Measurements from ENCODE around the gene MAK. TPM values are rescaled to one million over a fixed set of nuclear protein-coding genes. Genes with fewer than 3 reads are reported as not detected.
A peak's percentile ranks its signal among the peaks of the same experiment; 100 is the strongest.
"Not testable (repeated sequence)": the region's sequence is repeated elsewhere in the genome, so short reads cannot be mapped to it uniquely, and the experiment has no call there.

MAK gene
- polyA plus RNA-seq, 4 donors: 0.03 to 0.34 TPM; not detected in 2

DNA sequence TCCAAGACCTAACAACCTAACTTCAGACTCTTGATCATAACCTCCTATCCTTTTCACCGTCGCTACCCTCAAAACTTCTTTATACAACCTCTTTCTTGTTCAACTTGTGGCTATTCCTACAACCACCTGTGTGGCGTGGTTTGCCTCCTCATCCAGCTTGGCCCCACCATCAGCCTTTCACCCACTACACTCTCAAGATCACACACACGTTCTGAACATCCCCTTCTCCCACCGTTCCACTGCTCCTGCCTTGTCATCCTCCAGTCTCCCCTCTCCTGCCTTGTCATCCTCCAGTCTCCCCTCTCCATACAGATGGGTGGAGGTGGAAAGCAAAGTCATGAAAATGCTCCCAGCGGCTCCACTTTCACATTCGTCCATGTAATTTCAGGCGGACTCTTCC is 14.0 kb downstream of the MAK start:
- H3K27me3 ChIP-seq (ENCODE audit: control insufficient read depth in 3 of 3, insufficient read depth in 3 of 3, low read length in 3 of 3): no peaks in the 10 kb centered on the region
- H3K9me3 ChIP-seq (ENCODE audit: control insufficient read depth in 2 of 2, insufficient read depth in 1 of 2, low read depth in 1 of 2, low read length in 1 of 2): no peaks in the 10 kb centered on the region
- DNase-seq (no peak), FAIRE-seq (no peak)
- H3K36me3 ChIP-seq (ENCODE audit: control insufficient read depth in 3 of 3, insufficient read depth in 2 of 3, low read depth in 1 of 3, low read length in 3 of 3): peaks cover 0 to 2% (median 0%) of the 10 kb centered on the region in 3 donors
- H3K4me3 ChIP-seq (ENCODE audit: low read depth in 1 of 3, low read length in 3 of 3): no peak overlapping the region
- H3K27ac ChIP-seq (ENCODE audit: low read depth in 1 of 3, low read length in 2 of 3): no peak overlapping the region
- H3K4me1 ChIP-seq (ENCODE audit: control insufficient read depth in 3 of 3, insufficient read depth in 2 of 3, low read depth in 1 of 3, low read length in 2 of 3): no peaks in the 10 kb centered on the region
- WGBS, 3 donors: 86 to 90% (median 89%) methylated on average over 8 of the region's 8 CpGs

DNA sequence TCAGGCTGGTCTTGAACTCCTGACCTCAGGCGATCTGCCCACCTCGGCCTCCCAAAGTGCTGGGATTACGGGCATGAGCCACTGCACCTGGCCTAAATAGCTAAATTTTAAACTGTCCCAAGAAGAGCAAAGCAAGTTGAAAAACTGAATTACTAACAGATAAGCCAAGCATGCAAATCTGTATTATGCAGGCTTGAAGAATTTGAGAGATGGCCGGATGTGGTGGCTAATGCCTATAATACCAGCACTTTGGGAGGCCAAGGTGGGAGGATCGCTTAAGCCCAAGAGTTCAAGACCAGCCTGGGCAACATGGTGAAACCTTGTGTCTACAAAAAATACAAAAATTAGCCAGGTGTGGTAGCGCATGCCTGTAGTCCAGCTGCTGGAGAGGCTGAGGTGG is 24.2 kb downstream of the MAK start:
- 94 to 98% (median 96%) methylated on average over 6 of the region's 6 CpGs for WGBS, 3 donors

DNA sequence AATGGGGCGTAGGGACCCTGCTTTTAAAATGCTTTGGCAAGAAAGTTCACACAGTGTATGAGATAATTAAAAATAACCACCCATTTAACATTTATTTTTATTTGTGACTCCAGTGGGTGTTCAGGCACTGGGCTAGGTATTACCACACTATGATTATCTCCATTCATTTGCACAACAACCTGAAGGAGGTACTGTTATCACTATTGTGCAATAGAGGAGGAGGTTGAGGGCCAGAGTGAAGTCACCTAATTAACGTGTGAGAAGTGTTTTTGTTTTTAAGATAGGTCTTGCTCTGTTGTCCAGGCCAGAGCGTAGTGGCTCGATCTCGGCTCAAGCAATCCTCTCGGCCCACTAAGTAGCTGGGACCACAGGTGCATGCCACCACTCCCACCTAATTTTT is 29.2 kb downstream of the MAK start:
- FAIRE-seq (no peak), DNase-seq (no peak)
- no peaks in the 10 kb centered on the region for H3K9me3 ChIP-seq (ENCODE audit: control insufficient read depth in 2 of 2, insufficient read depth in 1 of 2, low read depth in 1 of 2, low read length in 1 of 2)
- no peak overlapping the region for H3K4me3 ChIP-seq (ENCODE audit: low read depth in 1 of 3, low read length in 3 of 3)
- WGBS, 3 donors: 87 to 89% (median 88%) methylated on average over 6 of the region's 6 CpGs
- no peak overlapping the region for H3K27ac ChIP-seq (ENCODE audit: low read depth in 1 of 3, low read length in 2 of 3)
- H3K27me3 ChIP-seq (ENCODE audit: control insufficient read depth in 3 of 3, insufficient read depth in 3 of 3, low read length in 3 of 3): no peaks in the 10 kb centered on the region
- H3K4me1 ChIP-seq (ENCODE audit: control insufficient read depth in 3 of 3, insufficient read depth in 2 of 3, low read depth in 1 of 3, low read length in 2 of 3): no peaks in the 10 kb centered on the region
- no peaks in the 10 kb centered on the region for H3K36me3 ChIP-seq (ENCODE audit: control insufficient read depth in 3 of 3, insufficient read depth in 2 of 3, low read depth in 1 of 3, low read length in 3 of 3)

More for the DNA sequence above, 24.2 kb downstream of the MAK start:
- not testable (repeated sequence) for H3K36me3 ChIP-seq (ENCODE audit: control insufficient read depth in 3 of 3, insufficient read depth in 2 of 3, low read depth in 1 of 3, low read length in 3 of 3); H3K9me3 ChIP-seq (ENCODE audit: control insufficient read depth in 2 of 2, insufficient read depth in 1 of 2, low read depth in 1 of 2, low read length in 1 of 2); H3K4me1 ChIP-seq (ENCODE audit: control insufficient read depth in 3 of 3, insufficient read depth in 2 of 3, low read depth in 1 of 3, low read length in 2 of 3); DNase-seq; H3K27me3 ChIP-seq (ENCODE audit: control insufficient read depth in 3 of 3, insufficient read depth in 3 of 3, low read length in 3 of 3); H3K27ac ChIP-seq (ENCODE audit: low read depth in 1 of 3, low read length in 2 of 3); FAIRE-seq; H3K4me3 ChIP-seq (ENCODE audit: low read depth in 1 of 3, low read length in 3 of 3)

- FAIRE-seq (no peak), DNase-seq (no peak)
- H3K27ac ChIP-seq (ENCODE audit: low read depth in 1 of 3, low read length in 2 of 3): no peak overlapping the region
- H3K4me3 ChIP-seq (ENCODE audit: low read depth in 1 of 3, low read length in 3 of 3): no peak overlapping the region
- no peaks in the 10 kb centered on the region for H3K4me1 ChIP-seq (ENCODE audit: control insufficient read depth in 3 of 3, insufficient read depth in 2 of 3, low read depth in 1 of 3, low read length in 2 of 3)
- H3K9me3 ChIP-seq (ENCODE audit: control insufficient read depth in 2 of 2, insufficient read depth in 1 of 2, low read depth in 1 of 2, low read length in 1 of 2): no peaks in the 10 kb centered on the region
- H3K27me3 ChIP-seq (ENCODE audit: control insufficient read depth in 3 of 3, insufficient read depth in 3 of 3, low read length in 3 of 3): no peaks in the 10 kb centered on the region
- 95% methylated on average over 4 of the region's 4 CpGs for WGBS, 3 donors
- no peaks in the 10 kb centered on the region for H3K36me3 ChIP-seq (ENCODE audit: control insufficient read depth in 3 of 3, insufficient read depth in 2 of 3, low read depth in 1 of 3, low read length in 3 of 3)
Measured at GRCh38 chr6:10808376-10808775, 30.0 kb downstream of the MAK start.

- Histone ChIP-seq H3K4me3 (ENCODE audit: low read depth in 1 of 3, low read length in 3 of 3) (no peak overlapping the region), H3K4me1 (ENCODE audit: control insufficient read depth in 3 of 3, insufficient read depth in 2 of 3, low read depth in 1 of 3, low read length in 2 of 3) (no peaks in the 10 kb centered on the region), H3K27me3 (ENCODE audit: control insufficient read depth in 3 of 3, insufficient read depth in 3 of 3, low read length in 3 of 3) (no peaks in the 10 kb centered on the region), H3K9me3 (ENCODE audit: control insufficient read depth in 2 of 2, insufficient read depth in 1 of 2, low read depth in 1 of 2, low read length in 1 of 2) (no peaks in the 10 kb centered on the region), H3K36me3 (ENCODE audit: control insufficient read depth in 3 of 3, insufficient read depth in 2 of 3, low read depth in 1 of 3, low read length in 3 of 3) (peaks cover 0 to 2% (median 0%) of the 10 kb centered on the region in 3 donors), H3K27ac (ENCODE audit: low read depth in 1 of 3, low read length in 2 of 3) (no peak overlapping the region)
- WGBS, 3 donors: 41 to 47% (median 43%) methylated on average over 2 of the region's 2 CpGs
- DNase-seq: peak; percentile 61 to 72
- FAIRE-seq: no peak
Measured at GRCh38 chr6:10801224-10801848, 37.0 kb downstream of the MAK start.

DNA sequence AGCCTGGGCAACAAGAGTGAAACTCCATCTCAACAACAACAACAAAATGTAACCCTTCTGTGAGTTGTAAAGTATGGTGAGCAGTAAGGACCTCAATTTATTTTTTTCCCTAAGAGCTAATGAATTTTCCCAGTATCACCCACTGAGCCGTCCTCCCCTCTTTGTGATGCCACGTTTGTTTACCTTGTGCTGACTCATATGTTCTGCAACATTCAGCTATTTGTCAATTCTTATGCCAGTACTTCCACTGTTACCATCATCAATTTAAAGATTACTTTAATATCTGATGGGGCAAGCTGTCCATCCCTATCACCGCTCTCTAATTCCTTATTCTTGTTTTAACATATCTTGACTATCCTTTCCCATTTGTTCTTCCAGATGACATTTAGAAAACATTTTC is 37.5 kb downstream of the MAK start:
- FAIRE-seq: no peak
- no peak for DNase-seq
- peaks cover 0 to 2% (median 0%) of the 10 kb centered on the region in 3 donors for H3K36me3 ChIP-seq (ENCODE audit: control insufficient read depth in 3 of 3, insufficient read depth in 2 of 3, low read depth in 1 of 3, low read length in 3 of 3)
- H3K27me3 ChIP-seq (ENCODE audit: control insufficient read depth in 3 of 3, insufficient read depth in 3 of 3, low read length in 3 of 3): no peaks in the 10 kb centered on the region
- 60 to 70% (median 64%) methylated on average over 3 of the region's 3 CpGs for WGBS, 3 donors
- no peaks in the 10 kb centered on the region for H3K4me1 ChIP-seq (ENCODE audit: control insufficient read depth in 3 of 3, insufficient read depth in 2 of 3, low read depth in 1 of 3, low read length in 2 of 3)
- no peak overlapping the region for H3K4me3 ChIP-seq (ENCODE audit: low read depth in 1 of 3, low read length in 3 of 3)
- H3K27ac ChIP-seq (ENCODE audit: low read depth in 1 of 3, low read length in 2 of 3): no peak overlapping the region
- H3K9me3 ChIP-seq (ENCODE audit: control insufficient read depth in 2 of 2, insufficient read depth in 1 of 2, low read depth in 1 of 2, low read length in 1 of 2): no peaks in the 10 kb centered on the region

DNA sequence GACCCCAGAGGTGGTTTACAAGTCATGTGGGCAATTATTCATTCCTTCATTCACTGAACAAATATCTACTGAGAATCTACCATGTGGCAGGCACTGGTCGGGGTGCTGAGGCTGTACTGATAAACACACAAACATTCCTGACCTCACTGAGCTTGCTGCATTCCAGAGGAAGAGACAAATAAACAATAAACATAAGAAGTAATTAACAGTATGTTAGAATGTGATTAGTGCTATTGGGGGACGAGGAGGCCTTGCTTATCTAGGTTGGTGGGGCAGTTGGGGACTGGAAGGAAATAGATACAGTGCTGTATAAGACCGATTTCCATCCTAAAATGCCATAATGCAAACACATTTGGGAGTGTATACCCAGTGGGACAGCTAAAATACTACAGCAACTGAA is 44.1 kb downstream of the MAK start:
- Histone ChIP-seq H3K4me1 (ENCODE audit: control insufficient read depth in 3 of 3, insufficient read depth in 2 of 3, low read depth in 1 of 3, low read length in 2 of 3) (no peaks in the 10 kb centered on the region), H3K9me3 (ENCODE audit: control insufficient read depth in 2 of 2, insufficient read depth in 1 of 2, low read depth in 1 of 2, low read length in 1 of 2) (no peaks in the 10 kb centered on the region), H3K27ac (ENCODE audit: low read depth in 1 of 3, low read length in 2 of 3) (no peak overlapping the region), H3K4me3 (ENCODE audit: low read depth in 1 of 3, low read length in 3 of 3) (no peak overlapping the region), H3K27me3 (ENCODE audit: control insufficient read depth in 3 of 3, insufficient read depth in 3 of 3, low read length in 3 of 3) (no peaks in the 10 kb centered on the region), H3K36me3 (ENCODE audit: control insufficient read depth in 3 of 3, insufficient read depth in 2 of 3, low read depth in 1 of 3, low read length in 3 of 3) (peaks cover 0 to 2% (median 0%) of the 10 kb centered on the region in 3 donors)
- DNase-seq (no peak), FAIRE-seq (no peak)
- WGBS, 3 donors: 75 to 84% (median 83%) methylated on average over 3 of the region's 3 CpGs

DNA sequence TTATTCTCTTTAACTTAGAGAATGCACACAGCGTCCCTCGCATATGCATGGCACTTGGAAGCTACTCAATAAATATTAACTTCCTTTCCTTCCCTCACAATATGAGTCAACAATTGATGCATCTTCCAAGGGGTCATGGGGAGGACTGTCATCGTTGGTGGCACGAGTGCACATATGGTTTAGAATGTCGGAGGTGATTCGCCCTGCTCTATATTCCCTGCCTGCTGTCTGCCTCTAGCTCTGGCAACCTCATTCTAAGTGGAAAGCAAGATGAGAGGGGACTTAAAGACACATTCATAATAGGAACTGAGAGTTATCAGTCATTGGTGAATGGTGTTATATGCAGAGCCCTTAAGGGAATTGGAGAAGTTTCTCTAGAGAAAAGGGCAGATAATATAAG is 44.6 kb downstream of the MAK start:
- no peaks in the 10 kb centered on the region for H3K4me1 ChIP-seq (ENCODE audit: control insufficient read depth in 3 of 3, insufficient read depth in 2 of 3, low read depth in 1 of 3, low read length in 2 of 3)
- FAIRE-seq: no peak
- H3K27ac ChIP-seq (ENCODE audit: low read depth in 1 of 3, low read length in 2 of 3): no peak overlapping the region
- H3K27me3 ChIP-seq (ENCODE audit: control insufficient read depth in 3 of 3, insufficient read depth in 3 of 3, low read length in 3 of 3): no peaks in the 10 kb centered on the region
- DNase-seq: no peak
- no peaks in the 10 kb centered on the region for H3K9me3 ChIP-seq (ENCODE audit: control insufficient read depth in 2 of 2, insufficient read depth in 1 of 2, low read depth in 1 of 2, low read length in 1 of 2)
- 89 to 98% (median 96%) methylated on average over 6 of the region's 6 CpGs for WGBS, 3 donors
- H3K36me3 ChIP-seq (ENCODE audit: control insufficient read depth in 3 of 3, insufficient read depth in 2 of 3, low read depth in 1 of 3, low read length in 3 of 3): peaks cover 0 to 4% (median 0%) of the 10 kb centered on the region in 3 donors
- no peak overlapping the region for H3K4me3 ChIP-seq (ENCODE audit: low read depth in 1 of 3, low read length in 3 of 3)

- Histone ChIP-seq H3K4me3 (ENCODE audit: low read depth in 1 of 3, low read length in 3 of 3) (no peak overlapping the region), H3K36me3 (ENCODE audit: control insufficient read depth in 3 of 3, insufficient read depth in 2 of 3, low read depth in 1 of 3, low read length in 3 of 3) (peaks cover 0 to 4% (median 0%) of the 10 kb centered on the region in 3 donors), H3K27me3 (ENCODE audit: control insufficient read depth in 3 of 3, insufficient read depth in 3 of 3, low read length in 3 of 3) (no peaks in the 10 kb centered on the region), H3K9me3 (ENCODE audit: control insufficient read depth in 2 of 2, insufficient read depth in 1 of 2, low read depth in 1 of 2, low read length in 1 of 2) (no peaks in the 10 kb centered on the region), H3K27ac (ENCODE audit: low read depth in 1 of 3, low read length in 2 of 3) (no peak overlapping the region), H3K4me1 (ENCODE audit: control insufficient read depth in 3 of 3, insufficient read depth in 2 of 3, low read depth in 1 of 3, low read length in 2 of 3) (no peaks in the 10 kb centered on the region)
- FAIRE-seq: no peak
- WGBS, 3 donors: 88 to 95% (median 89%) methylated on average over 3 of the region's 3 CpGs
- DNase-seq: no peak
Measured at GRCh38 chr6:10793035-10793434, 45.3 kb downstream of the MAK start.
